ENCODE results near the gene HOMER3.

The HOMER3 gene

DNA sequence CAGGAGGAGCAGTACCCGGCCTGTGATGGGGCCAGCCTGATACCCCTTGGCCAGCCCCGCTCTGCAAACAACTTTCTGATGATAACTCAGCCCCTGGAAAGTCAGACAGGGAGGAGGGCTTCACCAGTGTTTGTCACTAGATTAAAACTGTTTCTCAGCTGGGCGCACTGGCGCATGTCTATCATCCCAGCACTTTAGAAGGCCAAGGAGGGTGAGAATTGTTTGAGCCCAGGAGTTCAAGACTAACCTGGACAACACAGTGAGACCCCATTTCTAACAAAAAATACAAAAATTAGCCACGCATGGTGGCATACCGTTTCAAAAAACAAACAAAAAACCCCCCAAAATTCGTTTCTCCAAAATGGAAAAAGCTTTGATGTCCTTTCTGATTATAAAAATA, 39.5 kb downstream of the HOMER3 start:
- DNase-seq (ENCODE audit: low read depth in 3 of 3): no peak

DNA sequence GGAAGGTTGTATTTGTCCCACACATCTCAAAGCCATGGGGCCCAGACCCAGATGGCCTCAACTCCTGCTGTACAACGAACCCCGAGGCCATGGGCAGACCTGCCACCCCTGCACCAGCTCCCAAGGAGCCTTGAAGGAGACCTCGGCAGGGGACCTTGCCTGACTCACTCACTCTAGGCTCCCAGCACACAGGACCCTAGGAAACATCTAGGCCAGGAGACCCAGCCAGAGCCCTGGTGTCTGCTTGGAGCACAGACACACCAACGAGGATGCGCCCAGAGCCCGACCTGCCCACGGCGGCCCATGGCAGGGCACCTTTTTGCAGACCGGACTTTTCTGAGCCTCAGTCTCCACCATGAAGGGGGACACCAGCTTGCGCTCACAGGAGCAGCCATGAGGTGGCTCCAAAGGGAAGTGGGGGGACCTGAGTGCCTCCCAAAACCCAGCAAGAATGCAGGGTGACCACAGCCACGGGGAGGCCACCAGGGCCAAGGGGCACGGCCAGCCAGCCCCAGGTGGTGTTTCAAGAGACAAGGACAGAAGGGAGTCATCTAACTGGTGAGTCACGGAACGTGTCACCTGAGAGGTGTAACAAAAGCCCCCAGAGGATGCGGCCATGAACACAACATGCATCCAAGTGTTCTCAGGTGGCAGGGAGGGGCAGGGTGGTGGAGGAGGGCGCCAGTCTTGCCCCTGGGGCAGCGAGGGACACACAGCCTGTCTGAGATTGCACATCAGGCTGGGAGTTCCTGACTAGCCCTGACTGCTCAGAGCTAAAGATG, 40.1 kb downstream of the HOMER3 start:
- no peak for DNase-seq (ENCODE audit: low read depth in 3 of 3)

DNA sequence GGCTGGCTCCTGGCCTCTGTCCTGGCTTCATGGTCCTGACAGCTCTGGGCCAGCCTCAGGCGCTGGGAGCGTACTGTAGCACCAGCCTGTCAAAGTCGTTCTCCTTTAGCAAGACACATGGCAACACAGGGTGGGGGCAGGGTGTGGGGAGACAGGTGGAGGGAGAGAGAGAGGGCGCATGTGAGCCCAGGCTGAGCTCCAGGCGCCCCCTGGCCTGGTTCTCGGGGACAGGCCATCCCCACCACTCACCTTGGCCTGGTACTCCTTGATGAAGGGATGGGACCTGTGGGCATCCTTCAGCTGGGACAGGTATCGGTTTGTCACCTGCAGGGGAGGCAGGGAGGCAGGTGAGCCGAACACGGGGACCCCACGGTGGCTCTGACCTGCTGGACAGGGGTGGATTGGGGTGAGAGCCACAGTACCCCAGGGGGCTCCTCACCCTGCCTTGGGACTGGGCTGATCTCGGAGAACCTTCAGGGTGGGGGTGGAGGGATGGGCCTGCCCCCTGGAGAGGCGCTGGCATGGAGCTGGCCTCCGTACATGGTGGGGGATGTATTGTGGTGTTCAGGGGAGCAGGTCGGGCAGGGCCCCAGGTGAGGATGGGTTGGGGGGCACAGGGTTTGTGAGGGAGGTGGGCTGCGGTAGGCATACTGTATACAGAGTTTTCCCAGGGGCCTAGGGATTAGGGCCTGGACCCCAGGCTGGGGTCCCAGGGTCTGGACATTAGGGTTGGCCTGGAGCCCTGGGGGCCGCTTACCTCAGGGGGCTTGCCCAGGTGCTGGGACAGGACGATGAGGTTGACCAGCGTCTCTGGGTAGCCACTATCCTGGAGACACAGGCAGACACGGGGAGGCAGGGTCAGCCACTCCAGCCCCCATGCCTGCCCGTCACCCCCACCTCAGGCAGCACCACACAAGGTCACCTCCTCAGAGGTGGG, 41.1 kb downstream of the HOMER3 start:
- DNase-seq (ENCODE audit: low read depth in 3 of 3): no peak

DNA sequence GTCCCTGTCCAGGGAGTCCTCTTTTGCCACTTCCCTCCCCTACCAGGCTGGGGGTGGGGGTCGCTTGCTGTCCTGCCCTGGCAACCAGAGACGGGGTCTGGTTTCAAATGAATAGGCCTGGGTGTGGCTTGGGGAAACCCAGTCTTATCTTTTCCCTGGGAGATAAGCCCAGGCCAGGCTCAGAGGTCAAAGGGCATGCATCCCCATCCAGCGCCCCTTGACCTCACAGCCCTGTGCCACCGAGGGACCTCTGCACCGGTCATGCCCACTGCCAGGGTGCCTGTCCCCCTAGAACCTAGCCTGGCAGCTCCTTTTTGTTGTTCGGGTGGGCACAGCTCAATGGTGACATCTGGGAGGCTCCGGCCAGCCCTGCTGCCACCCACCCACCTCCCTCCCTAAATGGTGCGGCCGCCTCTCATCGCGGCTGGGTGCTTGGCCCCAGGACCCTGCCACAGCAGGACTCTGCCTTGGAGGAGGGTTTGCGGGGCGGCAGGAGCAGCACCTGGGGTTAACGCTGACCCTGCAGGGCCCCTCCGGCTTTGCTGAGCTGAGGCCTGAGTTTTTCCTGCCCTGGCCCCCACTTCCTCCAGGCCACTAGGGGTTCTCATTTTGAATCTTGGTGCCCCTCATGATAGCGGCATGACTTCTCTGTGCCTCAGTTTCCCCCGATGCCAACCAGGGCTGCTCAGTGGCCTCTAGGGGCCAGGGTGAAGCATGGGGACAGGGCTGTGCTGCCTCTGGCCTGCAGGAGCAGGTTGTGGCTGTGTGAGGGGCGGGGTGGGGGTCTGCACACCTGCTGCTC, 42.2 kb downstream of the HOMER3 start:
- no peak for DNase-seq (ENCODE audit: low read depth in 3 of 3)

DNA sequence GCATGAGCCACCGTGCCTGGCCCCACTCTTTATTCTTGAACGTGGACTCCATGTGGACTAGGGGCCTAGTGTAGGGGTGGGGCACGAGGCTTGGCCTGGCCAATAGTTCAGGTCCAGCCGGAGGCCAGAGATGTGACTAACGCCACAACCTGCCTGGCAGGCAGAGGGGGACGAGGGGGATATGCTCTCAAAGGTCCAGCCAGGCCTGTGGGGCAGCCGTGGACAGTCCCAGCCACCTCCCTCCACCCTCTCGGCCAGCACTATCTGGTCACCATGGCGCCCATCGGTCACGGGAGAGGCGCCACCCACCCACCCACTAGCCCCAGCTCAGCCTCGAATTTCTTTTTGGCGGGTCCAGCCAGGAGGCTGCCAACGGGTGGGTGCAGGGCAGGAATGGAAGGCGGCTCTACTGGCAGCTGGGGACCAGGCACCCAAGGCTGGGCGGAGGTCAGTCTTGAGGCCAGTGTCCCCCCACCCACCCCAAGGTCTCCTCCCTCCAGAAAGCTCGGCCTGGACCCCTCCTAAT, 42.9 kb downstream of the HOMER3 start:
- no peak for DNase-seq (ENCODE audit: low read depth in 3 of 3)

DNA sequence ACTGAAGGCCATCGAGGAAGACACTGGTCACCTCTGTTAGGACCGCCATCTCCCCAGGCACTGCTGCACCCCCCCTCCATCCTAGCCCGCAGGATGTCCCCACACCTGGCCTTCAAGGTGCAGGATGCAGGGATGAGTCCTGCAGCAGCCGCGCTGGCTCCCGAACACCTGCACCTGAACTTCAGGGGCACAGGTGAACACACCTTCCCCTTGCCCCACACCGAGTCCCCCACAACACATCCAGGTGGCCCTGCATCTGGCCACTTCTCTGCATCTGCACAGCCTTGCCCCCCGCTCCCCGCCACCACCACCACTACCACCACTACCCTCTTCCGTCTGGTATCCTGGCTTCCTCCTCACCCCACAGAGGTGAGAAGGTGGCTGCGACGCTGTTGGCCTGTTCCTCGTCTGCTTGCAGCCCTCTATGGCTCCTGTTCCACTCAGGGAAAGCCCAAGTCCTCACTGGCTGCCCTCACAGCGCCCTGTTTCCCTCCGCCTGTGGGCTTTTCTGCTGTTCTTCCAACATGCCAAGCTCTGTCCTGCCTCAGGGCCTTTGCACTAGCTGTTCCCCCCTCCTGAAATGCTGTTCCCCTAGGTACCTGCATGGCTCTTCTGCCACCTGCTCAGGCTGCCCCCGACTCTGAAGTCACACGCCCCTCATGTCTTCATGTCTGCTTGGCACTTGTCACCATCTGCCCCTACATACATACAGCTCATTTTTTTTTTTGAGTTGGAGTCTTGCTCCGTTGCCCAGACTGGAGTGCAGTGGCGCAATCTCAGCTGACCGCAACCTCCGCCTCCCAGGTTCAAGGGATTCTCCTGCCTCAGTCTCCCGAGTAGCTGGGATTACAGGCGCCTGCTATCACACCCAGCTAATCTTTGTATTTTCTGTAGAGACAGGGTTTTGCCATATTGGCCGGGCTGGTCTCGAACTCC, 43.7 kb downstream of the HOMER3 start:
- no peak for DNase-seq (ENCODE audit: low read depth in 3 of 3)

DNA sequence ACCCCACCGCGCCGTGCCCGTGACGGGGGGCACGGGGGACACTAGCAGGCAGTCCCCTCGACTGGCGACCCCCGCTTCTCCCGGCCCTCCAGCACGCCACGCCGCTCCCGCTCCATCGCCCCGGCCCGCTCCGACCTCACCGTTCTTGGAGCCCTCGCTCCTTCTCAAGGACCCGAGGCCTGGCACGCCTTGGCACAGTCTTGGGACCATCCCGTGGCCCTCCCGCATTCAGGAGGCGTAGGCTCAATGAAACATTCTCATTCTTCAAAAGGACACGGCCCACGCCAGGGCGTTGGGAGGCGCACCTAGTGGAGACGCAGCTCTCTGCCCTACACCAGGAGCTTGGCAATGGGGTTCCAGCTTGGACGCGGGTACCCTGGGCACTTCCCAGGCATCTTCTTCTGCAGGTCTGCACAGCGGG, 44.6 kb downstream of the HOMER3 start:
- no peak for DNase-seq (ENCODE audit: low read depth in 3 of 3)

DNA sequence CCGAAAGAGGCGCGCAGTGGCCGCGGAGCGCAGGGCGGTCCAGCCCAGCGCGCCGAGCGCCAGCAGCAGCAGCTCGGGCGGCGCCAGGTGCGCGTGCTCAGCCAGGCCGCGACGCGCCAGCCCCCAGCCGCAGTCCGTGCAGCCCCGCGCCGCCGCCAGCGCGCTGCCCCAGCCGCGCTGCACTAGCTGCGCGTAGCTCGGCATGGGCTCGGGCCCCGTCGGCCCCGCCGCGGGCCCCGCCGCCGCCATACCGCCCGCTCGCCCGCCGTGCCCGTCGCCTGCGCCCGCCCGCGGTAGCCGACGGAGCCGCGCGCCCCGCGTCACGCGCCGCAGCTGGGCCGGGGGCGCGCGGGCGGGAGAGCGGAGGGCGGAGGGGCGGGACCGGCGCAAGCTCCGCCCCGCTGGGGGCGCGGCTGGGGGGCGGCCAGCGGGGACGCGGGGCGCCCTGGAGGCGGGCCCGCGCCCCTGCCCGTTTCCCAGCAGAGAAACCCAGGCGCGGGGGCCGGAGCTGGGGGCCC, 45.1 kb downstream of the HOMER3 start, which contains the start of gene CERS1:
CERS1 (minus strand) TSS at position 335 of the 518 bp plus-strand sequence; CDS start at position 249, 86 bp downstream.
- DNase-seq (ENCODE audit: low read depth in 3 of 3): no peak

DNA sequence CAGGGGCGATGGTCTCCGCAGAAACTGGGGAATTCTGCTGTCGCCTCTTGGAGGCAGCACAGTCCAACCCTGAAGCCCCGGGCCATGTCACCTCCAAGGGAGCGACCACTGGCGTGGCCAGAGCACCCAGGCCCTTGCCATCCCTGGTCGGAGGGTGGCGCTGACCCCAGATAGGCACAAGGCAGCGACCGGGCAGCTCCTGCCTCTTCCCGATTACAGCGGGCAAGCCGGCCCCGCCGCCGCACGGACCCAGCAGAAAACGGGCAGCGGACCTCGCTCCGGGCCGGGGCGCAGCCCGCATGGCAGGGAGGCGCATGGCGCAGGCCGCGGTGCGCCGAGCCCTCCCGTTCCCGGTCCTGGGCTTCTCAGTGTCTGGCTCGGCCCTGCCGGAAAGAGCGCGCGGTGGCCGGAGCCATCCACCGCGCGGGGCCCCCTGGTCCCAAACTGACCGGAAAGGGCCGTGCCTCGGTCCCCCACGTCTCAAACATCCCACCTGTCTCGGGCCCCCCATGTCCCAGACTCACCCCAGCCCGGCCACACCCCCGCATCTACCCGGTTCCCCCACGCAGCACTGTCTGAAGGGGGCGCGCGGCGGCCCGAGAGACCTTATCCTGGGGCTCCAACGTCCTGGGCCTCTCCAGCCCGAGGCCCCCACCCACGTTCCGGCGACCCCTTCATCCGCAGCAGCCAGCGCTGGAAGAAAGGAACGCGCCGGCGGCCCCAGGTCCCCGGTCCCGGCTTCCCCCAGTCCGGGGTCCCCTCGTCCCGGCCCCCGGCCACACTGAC, 45.8 kb downstream of the HOMER3 start:
- no peak for DNase-seq (ENCODE audit: low read depth in 3 of 3)

DNA sequence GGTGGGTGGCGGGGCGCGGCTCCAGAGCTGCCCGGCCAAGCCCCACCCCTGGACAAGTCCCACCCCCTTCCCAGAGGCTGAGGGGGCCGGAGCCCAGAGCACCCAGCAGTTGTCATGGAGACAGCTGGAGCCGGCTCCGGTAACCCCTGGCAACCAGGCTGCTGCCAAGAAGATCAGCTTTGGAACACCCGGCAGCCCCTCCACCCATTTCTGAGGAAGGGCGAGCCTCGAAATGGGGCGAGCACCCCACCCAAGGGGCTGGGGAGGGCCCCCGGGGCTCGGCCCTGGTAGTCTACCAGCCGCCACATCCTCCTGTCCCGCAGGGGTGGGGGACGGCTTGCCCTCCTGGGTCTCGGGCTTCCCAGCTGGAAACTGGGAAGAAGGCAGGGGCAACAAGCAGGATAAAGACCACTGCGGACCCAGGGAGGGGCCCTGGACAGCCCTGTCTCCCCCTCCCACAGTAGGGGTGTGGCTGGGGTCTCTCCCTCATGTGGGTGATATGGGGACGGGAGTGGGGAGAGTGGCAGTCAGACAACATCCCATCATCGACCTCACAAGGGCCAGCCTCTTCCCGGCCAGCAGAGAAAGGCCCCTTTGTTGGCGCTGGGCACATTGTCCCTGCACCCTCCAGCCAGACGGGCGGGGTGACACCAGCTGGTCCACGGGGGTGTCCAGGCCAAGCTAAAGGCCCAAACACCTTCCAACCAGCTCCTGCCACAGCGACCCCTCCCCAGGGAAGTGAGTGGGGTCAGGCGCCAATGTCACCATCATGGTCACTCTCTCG, 46.6 kb downstream of the HOMER3 start:
- no peak for DNase-seq (ENCODE audit: low read depth in 3 of 3)

DNA sequence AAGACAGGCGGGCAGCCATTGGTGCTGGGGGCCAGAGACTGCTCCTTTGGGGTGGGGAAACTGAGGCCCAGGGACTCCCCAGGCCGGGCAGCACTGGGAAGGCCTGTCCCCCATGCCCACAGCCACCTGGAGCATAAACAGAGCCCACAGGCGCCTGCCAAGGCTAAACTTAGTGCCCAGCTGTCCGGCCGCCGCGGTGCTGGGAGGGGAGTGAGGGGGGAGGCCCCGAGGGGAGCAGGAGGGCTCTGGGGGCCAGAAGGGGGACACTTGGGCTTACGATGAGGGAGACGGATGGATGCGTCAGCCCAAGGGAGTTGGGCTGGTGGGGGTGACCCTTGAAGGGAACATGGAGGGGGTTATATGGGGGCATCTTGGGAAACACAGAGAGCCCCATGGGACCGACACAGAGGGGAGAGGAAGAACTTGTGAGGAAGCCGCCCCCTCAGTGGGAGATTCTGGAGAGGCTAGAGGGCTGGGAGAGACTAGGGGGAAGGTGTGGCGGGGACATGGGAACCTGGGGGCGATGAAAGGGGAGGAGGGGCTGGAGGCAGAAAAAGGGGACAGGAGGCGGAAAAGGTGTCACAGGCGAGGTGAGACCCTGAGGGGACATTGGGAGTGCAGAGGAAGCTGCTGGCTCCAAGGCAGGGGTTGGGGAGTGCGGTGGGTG, 47.3 kb downstream of the HOMER3 start:
- no peak for DNase-seq (ENCODE audit: low read depth in 3 of 3)

DNA sequence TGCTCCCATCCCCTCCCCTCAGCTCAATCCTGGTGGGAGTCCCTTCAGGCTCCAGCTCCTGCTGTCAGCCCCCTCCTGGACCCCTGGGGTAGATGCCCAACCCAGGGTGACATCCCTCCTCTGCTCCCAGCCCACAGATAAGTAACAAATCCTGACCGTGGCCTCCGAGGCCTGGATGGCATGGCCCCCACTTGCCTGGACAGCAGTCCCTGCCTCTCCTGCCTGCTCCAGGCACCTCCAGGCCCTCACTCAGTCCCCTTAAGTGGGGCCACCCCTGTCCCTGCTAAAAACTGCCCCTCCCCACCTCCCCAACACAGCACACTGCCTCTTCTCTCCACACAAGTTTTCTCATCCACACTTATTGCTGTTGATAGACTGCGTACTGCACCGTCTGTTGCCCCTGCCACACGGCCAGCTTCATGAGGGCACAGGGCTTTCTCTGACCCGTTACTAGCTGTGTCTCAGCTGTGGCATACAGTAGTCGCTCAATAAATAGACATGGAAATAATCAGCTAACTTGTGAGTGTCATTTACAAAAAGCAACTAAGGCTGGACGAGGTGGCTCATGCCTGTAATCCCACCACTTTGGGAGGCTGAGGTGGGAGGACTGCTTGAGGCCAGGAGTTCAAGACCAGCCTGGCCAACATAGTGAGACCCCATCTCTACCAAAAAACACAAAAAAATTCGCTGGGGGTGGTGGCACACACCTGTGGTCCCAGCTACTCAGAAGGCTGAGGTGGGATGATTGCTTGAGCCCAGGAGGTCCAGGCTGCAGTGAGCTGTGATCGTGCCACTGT, 50.9 kb downstream of the HOMER3 start:
- DNase-seq (ENCODE audit: low read depth in 3 of 3): no peak

DNA sequence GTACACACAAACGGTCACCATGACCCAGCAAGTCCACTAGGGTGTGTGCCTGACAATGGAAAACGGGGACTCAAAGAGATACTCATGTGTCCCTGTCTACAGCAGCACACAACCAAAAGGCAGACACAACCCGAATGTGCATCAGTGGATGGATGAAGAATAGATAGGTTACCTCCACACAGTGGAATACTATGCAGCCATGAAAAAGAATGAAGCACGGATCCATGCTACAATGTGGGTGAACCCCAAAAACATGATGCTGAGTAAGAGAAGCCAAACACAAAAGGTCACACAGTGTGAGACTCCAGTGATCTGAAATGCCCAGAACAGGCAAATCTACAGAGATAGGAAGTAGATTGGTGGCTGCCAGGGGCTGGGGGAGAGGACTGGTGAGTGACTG, 54.0 kb downstream of the HOMER3 start:
- DNase-seq (ENCODE audit: low read depth in 3 of 3): no peak

DNA sequence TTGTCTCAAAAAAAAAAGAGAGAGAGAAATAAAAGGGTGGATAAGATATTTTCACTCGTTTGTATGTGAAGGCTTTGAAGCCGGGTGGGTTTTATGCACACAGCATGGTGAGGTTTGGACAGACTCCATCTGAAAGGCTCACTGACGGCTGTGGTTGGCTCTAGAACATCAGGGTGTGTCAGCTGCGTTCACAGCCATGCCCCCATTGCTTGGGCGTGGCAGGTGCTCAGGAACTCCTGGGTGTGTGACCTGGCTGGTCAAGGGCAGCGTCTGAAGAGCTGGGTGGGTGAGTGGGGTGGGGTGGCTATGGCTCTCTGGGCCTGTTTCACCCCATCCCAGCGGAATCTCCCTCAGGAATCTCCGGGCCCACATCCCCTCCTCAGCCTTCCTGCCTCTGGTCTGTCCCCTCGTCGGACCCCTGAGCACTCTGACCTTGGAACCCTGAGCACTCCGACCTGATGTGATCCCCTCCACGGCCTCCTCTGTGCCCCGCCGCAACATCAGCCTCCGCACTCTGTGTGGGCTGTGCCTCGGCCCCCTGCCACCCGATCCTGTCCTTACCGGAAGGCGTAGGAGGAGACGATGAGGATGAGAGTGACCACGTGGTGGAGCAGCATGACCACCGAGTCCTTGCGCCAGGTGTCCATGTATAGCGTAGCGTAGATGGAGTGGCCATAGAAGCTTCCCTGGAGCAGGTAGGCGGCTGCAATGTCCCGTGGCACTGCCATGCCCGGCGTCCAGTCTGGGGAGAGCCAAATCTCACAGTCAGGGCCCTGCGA, 57.3 kb downstream of the HOMER3 start:
- no peak for DNase-seq (ENCODE audit: low read depth in 3 of 3)

DNA sequence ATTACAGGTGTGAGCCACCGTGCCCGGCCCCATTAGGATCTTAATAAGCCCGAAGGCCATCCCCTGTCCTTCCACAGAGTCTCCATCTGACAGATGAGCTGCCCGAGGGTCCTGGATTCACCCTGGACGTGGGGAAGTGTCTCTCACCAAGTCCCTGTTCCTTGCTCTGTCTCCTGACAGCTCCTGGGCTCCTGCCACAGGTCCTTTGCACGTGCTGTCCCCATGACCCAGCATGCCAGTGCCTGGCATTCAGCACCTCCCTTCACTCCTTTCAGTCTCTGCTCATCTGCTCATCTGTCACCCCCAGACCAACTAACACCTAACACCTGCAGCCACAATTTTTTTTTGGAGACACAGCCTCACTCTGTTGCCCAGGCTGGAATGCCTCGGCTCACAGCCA, 59.5 kb downstream of the HOMER3 start:
- no peak for DNase-seq (ENCODE audit: low read depth in 3 of 3)

DNA sequence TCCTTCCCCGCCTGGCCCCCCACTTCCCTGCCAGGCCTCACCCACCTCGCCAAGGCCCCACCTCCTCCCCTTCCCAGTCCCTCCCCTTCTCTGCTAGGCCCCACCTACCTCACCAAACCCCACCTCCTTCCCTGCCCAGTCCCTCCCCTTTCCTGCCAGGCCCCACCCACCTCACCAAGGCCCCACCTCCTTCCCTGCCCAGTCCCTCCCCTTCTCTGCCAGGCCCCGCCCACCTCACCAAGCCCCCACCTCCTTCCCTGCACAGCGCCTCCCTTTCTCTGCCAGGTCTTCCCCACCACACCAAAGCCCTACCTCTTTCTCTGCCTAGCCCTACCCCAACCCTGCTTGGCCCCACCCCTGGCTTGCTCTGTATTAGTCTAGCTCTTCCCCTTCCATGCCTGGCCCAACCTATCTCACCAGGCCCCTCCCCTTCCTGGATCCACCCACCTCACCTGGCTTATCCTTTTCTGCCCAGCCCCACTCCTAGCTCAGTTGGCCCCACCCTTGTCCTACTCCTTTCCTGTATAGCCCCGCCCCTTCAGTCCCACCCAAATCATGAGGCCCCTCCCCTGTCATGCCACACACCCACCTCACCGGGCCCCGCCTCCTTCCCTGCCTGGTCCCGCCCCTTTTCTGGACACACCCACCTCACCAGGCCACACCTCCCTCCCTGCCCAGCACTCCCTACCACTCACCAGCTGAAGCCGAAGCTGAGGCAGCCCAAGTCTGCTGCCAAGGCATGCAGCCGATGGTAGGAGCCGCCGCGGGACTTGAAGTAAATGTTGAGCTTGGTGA, 61.2 kb downstream of the HOMER3 start:
- DNase-seq (ENCODE audit: low read depth in 3 of 3): no peak

All from stimulated activated CD4-positive, alpha-beta T cell treated with anti-CD3 and anti-CD28 coated beads, TNF-alpha, amount 100 ng/mL, for 24 hours (primary cell).